ENCODE measurements around the gene ARL6IP4.

ARL6IP4 gene

DNA sequence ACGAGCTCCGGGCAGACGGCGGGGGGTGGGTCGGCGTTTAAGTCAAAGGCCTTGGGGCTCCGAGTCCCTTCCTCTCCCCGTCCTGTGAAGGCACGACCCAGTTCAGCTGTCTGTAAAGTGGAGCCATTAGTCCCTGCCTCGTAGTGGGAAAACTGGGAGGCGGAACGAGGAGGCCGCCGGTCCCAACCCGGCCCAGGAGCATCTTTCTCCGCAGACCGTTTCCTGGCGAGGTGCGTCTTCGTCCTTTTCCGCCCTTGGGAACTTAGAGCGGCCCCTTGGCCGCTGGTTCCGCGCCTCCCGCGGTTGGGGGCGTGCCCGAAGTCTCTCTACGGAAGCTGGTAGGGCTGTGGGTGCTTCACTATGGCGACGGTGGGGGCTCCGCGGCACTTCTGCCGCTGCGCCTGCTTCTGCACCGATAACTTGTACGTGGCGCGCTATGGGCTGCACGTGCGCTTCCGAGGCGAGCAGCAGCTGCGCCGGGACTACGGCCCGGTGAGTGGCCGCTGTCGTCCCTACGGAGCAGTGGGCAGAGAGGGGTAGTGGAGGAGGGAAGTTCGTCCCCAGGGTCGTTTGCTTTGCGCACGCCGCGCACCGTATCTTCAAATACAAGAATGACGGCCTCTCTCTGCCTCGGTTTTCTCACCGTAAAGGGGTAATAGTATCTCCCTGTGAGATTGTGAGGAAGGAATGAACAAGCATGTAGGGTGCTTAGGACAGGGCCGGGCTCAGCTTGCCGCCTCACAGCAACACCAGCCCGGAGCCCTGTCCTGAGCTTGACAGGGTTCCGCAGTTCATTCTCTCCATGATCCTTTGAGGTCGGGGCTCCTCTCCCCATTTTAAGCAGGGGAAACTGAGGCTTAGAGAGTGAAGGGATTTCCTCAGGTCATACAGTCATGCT lies 5.3 kb upstream of the ARL6IP4 start, which contains the start of gene OGFOD2 (continued):
- TF ChIP-seq, protein P1, sequence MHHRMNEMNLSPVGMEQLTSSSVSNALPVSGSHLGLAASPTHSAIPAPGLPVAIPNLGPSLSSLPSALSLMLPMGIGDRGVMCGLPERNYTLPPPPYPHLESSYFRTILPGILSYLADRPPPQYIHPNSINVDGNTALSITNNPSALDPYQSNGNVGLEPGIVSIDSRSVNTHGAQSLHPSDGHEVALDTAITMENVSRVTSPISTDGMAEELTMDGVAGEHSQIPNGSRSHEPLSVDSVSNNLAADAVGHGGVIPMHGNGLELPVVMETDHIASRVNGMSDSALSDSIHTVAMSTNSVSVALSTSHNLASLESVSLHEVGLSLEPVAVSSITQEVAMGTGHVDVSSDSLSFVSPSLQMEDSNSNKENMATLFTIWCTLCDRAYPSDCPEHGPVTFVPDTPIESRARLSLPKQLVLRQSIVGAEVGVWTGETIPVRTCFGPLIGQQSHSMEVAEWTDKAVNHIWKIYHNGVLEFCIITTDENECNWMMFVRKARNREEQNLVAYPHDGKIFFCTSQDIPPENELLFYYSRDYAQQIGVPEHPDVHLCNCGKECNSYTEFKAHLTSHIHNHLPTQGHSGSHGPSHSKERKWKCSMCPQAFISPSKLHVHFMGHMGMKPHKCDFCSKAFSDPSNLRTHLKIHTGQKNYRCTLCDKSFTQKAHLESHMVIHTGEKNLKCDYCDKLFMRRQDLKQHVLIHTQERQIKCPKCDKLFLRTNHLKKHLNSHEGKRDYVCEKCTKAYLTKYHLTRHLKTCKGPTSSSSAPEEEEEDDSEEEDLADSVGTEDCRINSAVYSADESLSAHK (tag by site-specific recombination; IDR thresholded peaks at IDR 0.05), result 0 out of 2 replicates have a peak, but pooled peaks have one; percentile 24
- TF ChIP-seq KLF16 (tag by site-specific recombination; IDR thresholded peaks at IDR 0.05), result peak; percentile 66
- TF ChIP-seq ZNF239 (tag by site-specific recombination; IDR thresholded peaks at IDR 0.05), result no peak
- TF ChIP-seq, protein P2, sequence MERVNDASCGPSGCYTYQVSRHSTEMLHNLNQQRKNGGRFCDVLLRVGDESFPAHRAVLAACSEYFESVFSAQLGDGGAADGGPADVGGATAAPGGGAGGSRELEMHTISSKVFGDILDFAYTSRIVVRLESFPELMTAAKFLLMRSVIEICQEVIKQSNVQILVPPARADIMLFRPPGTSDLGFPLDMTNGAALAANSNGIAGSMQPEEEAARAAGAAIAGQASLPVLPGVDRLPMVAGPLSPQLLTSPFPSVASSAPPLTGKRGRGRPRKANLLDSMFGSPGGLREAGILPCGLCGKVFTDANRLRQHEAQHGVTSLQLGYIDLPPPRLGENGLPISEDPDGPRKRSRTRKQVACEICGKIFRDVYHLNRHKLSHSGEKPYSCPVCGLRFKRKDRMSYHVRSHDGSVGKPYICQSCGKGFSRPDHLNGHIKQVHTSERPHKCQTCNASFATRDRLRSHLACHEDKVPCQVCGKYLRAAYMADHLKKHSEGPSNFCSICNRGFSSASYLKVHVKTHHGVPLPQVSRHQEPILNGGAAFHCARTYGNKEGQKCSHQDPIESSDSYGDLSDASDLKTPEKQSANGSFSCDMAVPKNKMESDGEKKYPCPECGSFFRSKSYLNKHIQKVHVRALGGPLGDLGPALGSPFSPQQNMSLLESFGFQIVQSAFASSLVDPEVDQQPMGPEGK (tag by site-specific recombination; IDR thresholded peaks at IDR 0.05), result peak; percentile 94
- no peak for TF ChIP-seq GLI4 (tag by site-specific recombination; IDR thresholded peaks at IDR 0.05)
- TF ChIP-seq YY2 (tag by site-specific recombination; IDR thresholded peaks at IDR 0.05), result peak; percentile 70
- TF ChIP-seq ZNF335 (tag by site-specific recombination; conservative IDR thresholded peaks at IDR 0.05), result peak; percentile 79
- TF ChIP-seq ZNF16 (tag by site-specific recombination; IDR thresholded peaks at IDR 0.05; ENCODE audit: low read depth), result no peak
- TF ChIP-seq ZNF629 (tag by site-specific recombination; IDR thresholded peaks at IDR 0.05), result 0 out of 2 replicates have a peak, but pooled peaks have one; percentile 58
- peak; percentile 100 for TF ChIP-seq ZBTB48 (tag by site-specific recombination; IDR thresholded peaks at IDR 0.05)
- TF ChIP-seq ZEB2 (tag by site-specific recombination; IDR thresholded peaks at IDR 0.05), result peak; percentile 72
- peak; percentile 59 for TF ChIP-seq OSR2 (tag by site-specific recombination; IDR thresholded peaks at IDR 0.05)
- TF ChIP-seq SP2 (tag by site-specific recombination; IDR thresholded peaks at IDR 0.05), result peak; percentile 37
- 0 out of 2 replicates have a peak, but pooled peaks have one; percentile 20 for TF ChIP-seq ZNF785 (tag by site-specific recombination; IDR thresholded peaks at IDR 0.05)
- peak; percentile 7; the same call in 1 of the 2 replicates for TF ChIP-seq KLF8 (tag by site-specific recombination; IDR thresholded peaks at IDR 0.05)
- peak; percentile 66; the same call in 1 of the 2 replicates for TF ChIP-seq ZXDB (tag by site-specific recombination; IDR thresholded peaks at IDR 0.05)
- TF ChIP-seq ZNF473 (tag by site-specific recombination; IDR thresholded peaks at IDR 0.05), result no peak
- peak; percentile 25 for TF ChIP-seq SP3 (tag by site-specific recombination; IDR thresholded peaks at IDR 0.05)
- TF ChIP-seq ZBTB17 (tag by site-specific recombination; IDR thresholded peaks at IDR 0.05), result peak; percentile 64
- TF ChIP-seq ZNF571 (tag by site-specific recombination; IDR thresholded peaks at IDR 0.05), result no peak
- no peak for TF ChIP-seq ZNF274 (IDR thresholded peaks at IDR 0.05; ENCODE audit: low read length)
- no peak for TF ChIP-seq ZNF274 (tag by site-specific recombination; IDR thresholded peaks at IDR 0.05; ENCODE audit: borderline replicate concordance)
- TF ChIP-seq, protein P3, sequence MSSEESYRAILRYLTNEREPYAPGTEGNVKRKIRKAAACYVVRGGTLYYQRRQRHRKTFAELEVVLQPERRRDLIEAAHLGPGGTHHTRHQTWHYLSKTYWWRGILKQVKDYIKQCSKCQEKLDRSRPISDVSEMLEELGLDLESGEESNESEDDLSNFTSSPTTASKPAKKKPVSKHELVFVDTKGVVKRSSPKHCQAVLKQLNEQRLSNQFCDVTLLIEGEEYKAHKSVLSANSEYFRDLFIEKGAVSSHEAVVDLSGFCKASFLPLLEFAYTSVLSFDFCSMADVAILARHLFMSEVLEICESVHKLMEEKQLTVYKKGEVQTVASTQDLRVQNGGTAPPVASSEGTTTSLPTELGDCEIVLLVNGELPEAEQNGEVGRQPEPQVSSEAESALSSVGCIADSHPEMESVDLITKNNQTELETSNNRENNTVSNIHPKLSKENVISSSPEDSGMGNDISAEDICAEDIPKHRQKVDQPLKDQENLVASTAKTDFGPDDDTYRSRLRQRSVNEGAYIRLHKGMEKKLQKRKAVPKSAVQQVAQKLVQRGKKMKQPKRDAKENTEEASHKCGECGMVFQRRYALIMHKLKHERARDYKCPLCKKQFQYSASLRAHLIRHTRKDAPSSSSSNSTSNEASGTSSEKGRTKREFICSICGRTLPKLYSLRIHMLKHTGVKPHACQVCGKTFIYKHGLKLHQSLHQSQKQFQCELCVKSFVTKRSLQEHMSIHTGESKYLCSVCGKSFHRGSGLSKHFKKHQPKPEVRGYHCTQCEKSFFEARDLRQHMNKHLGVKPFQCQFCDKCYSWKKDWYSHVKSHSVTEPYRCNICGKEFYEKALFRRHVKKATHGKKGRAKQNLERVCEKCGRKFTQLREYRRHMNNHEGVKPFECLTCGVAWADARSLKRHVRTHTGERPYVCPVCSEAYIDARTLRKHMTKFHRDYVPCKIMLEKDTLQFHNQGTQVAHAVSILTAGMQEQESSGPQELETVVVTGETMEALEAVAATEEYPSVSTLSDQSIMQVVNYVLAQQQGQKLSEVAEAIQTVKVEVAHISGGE (tag by site-specific recombination; conservative IDR thresholded peaks at IDR 0.05; ENCODE audit: low read depth), result peak; percentile 8; the same call in 1 of the 2 replicates
- TF ChIP-seq, protein P4, sequence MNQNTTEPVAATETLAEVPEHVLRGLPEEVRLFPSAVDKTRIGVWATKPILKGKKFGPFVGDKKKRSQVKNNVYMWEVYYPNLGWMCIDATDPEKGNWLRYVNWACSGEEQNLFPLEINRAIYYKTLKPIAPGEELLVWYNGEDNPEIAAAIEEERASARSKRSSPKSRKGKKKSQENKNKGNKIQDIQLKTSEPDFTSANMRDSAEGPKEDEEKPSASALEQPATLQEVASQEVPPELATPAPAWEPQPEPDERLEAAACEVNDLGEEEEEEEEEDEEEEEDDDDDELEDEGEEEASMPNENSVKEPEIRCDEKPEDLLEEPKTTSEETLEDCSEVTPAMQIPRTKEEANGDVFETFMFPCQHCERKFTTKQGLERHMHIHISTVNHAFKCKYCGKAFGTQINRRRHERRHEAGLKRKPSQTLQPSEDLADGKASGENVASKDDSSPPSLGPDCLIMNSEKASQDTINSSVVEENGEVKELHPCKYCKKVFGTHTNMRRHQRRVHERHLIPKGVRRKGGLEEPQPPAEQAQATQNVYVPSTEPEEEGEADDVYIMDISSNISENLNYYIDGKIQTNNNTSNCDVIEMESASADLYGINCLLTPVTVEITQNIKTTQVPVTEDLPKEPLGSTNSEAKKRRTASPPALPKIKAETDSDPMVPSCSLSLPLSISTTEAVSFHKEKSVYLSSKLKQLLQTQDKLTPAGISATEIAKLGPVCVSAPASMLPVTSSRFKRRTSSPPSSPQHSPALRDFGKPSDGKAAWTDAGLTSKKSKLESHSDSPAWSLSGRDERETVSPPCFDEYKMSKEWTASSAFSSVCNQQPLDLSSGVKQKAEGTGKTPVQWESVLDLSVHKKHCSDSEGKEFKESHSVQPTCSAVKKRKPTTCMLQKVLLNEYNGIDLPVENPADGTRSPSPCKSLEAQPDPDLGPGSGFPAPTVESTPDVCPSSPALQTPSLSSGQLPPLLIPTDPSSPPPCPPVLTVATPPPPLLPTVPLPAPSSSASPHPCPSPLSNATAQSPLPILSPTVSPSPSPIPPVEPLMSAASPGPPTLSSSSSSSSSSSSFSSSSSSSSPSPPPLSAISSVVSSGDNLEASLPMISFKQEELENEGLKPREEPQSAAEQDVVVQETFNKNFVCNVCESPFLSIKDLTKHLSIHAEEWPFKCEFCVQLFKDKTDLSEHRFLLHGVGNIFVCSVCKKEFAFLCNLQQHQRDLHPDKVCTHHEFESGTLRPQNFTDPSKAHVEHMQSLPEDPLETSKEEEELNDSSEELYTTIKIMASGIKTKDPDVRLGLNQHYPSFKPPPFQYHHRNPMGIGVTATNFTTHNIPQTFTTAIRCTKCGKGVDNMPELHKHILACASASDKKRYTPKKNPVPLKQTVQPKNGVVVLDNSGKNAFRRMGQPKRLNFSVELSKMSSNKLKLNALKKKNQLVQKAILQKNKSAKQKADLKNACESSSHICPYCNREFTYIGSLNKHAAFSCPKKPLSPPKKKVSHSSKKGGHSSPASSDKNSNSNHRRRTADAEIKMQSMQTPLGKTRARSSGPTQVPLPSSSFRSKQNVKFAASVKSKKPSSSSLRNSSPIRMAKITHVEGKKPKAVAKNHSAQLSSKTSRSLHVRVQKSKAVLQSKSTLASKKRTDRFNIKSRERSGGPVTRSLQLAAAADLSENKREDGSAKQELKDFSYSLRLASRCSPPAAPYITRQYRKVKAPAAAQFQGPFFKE (tag by site-specific recombination; IDR thresholded peaks at IDR 0.05; ENCODE audit: borderline replicate concordance), result no peak
- TF ChIP-seq ZNF214 (tag by site-specific recombination; IDR thresholded peaks at IDR 0.05; ENCODE audit: borderline replicate concordance), result no peak
